Neutrophil (primary cell): Measurements from ENCODE around the gene GARIN5B.

Source experiments
- H3K27ac ChIP-seq: fragments of 200-600 bp; sonication (generic); 2 replicates; pipeline ENCODE4 v1.5.1; 2016; ENCODE audit warnings: mild to moderate bottlenecking, moderate library complexity
- H3K27me3 ChIP-seq: fragments of 200-600 bp; sonication (generic); 2 replicates; pipeline ENCODE4 v1.6.0; 2016; ENCODE audit warnings: mild to moderate bottlenecking
- H3K36me3 ChIP-seq: fragments of 200-600 bp; sonication (generic); 2 replicates; pipeline ENCODE4 v1.5.1; 2017
- H3K4me1 ChIP-seq, 2 experiments: fragments of 200-600 bp in 1 of 2; sonication (generic) in 1 of 2; 1 replicate in 1 of 2; 2 replicates in 1 of 2; pipeline versions ENCODE4 v1.5.1 to v1.6.1; 2013 to 2016; ENCODE audit warnings: low read depth in 1 of 2, low read length in 1 of 2, mild to moderate bottlenecking in 1 of 2, moderate library complexity in 1 of 2; ENCODE audit not compliant: control insufficient read depth in 1 of 2, insufficient read depth in 1 of 2
- H3K4me3 ChIP-seq, 2 experiments: fragments of 200-600 bp in 1 of 2; sonication (generic) in 1 of 2; 1 replicate in 1 of 2; 2 replicates in 1 of 2; pipeline ENCODE4 v1.5.1; 2013 to 2016; ENCODE audit warnings: low read depth in 1 of 2, low read length in 1 of 2, mild to moderate bottlenecking in 1 of 2, moderate library complexity in 1 of 2
- H3K9me3 ChIP-seq: fragments of 200-600 bp; sonication (generic); 2 replicates; pipeline ENCODE4 v1.5.1; 2016
- CTCF ChIP-seq: fragments of 200-600 bp; sonication (generic); IDR thresholded peaks from 2 replicates; pipeline ENCODE4 v1.5.1; 2016; ENCODE audit warnings: antibody characterized with exemption

GARIN5B gene

GRCh38 chr19:55345101-55345817 lies 17.8 kb downstream of the GARIN5B start:
- H3K4me3 ChIP-seq, result no peak overlapping the region
- peaks cover 15% of the 10 kb centered on the region for H3K27me3 ChIP-seq
- H3K9me3 ChIP-seq, result no peaks in the 10 kb centered on the region
- peaks cover 16% of the 10 kb centered on the region for H3K36me3 ChIP-seq
- no peak for TF ChIP-seq CTCF
- peaks cover 7 to 11% of the 10 kb centered on the region in 2 experiments for H3K4me1 ChIP-seq
- H3K27ac ChIP-seq, result no peak overlapping the region

GRCh38 chr19:55344444-55344843 lies 18.6 kb downstream of the GARIN5B start:
- H3K9me3 ChIP-seq, result no peaks in the 10 kb centered on the region
- H3K36me3 ChIP-seq, result peaks cover 16% of the 10 kb centered on the region
- H3K27me3 ChIP-seq, result peaks cover 17% of the 10 kb centered on the region
- H3K4me1 ChIP-seq, result peaks cover 11 to 16% of the 10 kb centered on the region in 2 experiments
- H3K27ac ChIP-seq, result no peak overlapping the region
- no peak for TF ChIP-seq CTCF
- H3K4me3 ChIP-seq, result no peak overlapping the region

- Histone ChIP-seq H3K27ac (no peak overlapping the region), H3K4me1 (peaks cover 22 to 26% of the 10 kb centered on the region in 2 experiments)
These were observed 21.2 kb downstream of the GARIN5B start for GRCh38 chr19:55341595-55342531.

GRCh38 chr19:55341171-55341588 lies 21.9 kb downstream of the GARIN5B start:
- no peak overlapping the region for H3K27ac ChIP-seq
- peaks cover 17% of the 10 kb centered on the region for H3K27me3 ChIP-seq
- no peaks in the 10 kb centered on the region for H3K9me3 ChIP-seq
- H3K4me3 ChIP-seq, result peak overlapping the region in 1 of 2 experiments; percentile 87
- peaks cover 22 to 26% of the 10 kb centered on the region in 2 experiments for H3K4me1 ChIP-seq
- H3K36me3 ChIP-seq, result peaks cover 4% of the 10 kb centered on the region
- no peak for TF ChIP-seq CTCF

More at GRCh38 chr19:55341595-55342531, 21.2 kb downstream of the GARIN5B start:
- Histone ChIP-seq H3K4me3 (no peak overlapping the region), H3K9me3 (no peaks in the 10 kb centered on the region), H3K27me3 (peaks cover 17% of the 10 kb centered on the region), H3K36me3 (peaks cover 10% of the 10 kb centered on the region)
- no peak for TF ChIP-seq CTCF

GRCh38 chr19:55340784-55341147 lies 22.3 kb downstream of the GARIN5B start:
- Histone ChIP-seq H3K27ac (no peak overlapping the region), H3K4me1 (peaks cover 22 to 26% of the 10 kb centered on the region in 2 experiments), H3K36me3 (peaks cover 4% of the 10 kb centered on the region), H3K27me3 (peaks cover 17% of the 10 kb centered on the region), H3K4me3 (peak overlapping the region in 1 of 2 experiments; percentile 87), H3K9me3 (no peaks in the 10 kb centered on the region)
- no peak for TF ChIP-seq CTCF
